ENCODE data around the gene EFTUD2.

DNA sequence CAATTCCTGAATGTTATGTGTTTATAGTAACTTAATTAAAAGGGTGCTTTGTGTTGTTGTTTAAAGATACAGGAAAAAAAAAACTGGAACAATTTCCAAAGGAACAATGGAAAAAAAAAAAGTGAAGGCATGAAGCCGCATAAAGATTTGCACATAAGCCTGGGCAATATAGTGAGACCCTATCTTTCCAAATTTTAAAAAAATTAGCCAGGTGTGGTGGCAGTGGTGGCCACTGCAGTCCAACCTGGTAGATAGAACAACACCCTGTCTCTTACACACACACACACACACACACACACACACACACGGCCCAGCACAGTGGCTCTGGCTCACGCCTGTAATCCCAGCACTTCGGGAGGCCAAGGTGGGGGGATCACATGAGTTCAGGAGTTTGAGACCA, 91.1 kb downstream of the EFTUD2 start:
- TF ChIP-seq GATA2 (IDR thresholded peaks at IDR 0.05; ENCODE audit: low read depth, low read length) = no peak
- no peak for TF ChIP-seq GATA3 (IDR thresholded peaks at IDR 0.05; ENCODE audit: low read depth, low read length)
